H1 (cell line): ENCODE results near the gene FHIT. TPM values are rescaled to one million over a fixed set of nuclear protein-coding genes. Genes with fewer than 3 reads are reported as not detected.

Source experiments
- CTCF ChIA-PET: fragments of 300-600 bp; sonication (Branson Sonifier 250); formaldehyde crosslinking; loops from one replicate; lab custom pipeline; 2021; ENCODE audit not compliant: partially characterized antibody; lab: Charles Lee
- POLR2A ChIA-PET: fragments of 300-600 bp; sonication (Branson Sonifier 250); formaldehyde crosslinking; loops from one replicate; lab custom pipeline; 2021; ENCODE audit warnings: inconsistent platforms; ENCODE audit not compliant: partially characterized antibody; lab: Charles Lee
- DNase-seq, 2 experiments: peaks; one replicate each; pipeline versions ENCODE4 v3.0.0 to v3.0.0-alpha.2; 2010 to 2022; ENCODE audit warnings: low spot score in 2 of 2, low read depth in 1 of 2, mixed read lengths in 1 of 2
- FAIRE-seq: peaks from 2 replicates; lab custom pipeline; 2011; peaks lifted over from hg19 to GRCh38; lab: Jason Lieb, UNC
- H2AFZ ChIP-seq: 2 replicates; pipeline ENCODE4 v1.8.1; 2012; ENCODE audit warnings: low read length, inconsistent platforms
- H2AK5ac ChIP-seq: 2 replicates; pipeline ENCODE4 v1.6.1; 2013; ENCODE audit warnings: low read depth, low read length
- H2BK120ac ChIP-seq: replicated peaks from 2 replicates; pipeline ENCODE3; 2013; ENCODE audit warnings: low read depth, low read length, inconsistent platforms
- H2BK12ac ChIP-seq: 2 replicates; pipeline ENCODE4 v1.6.1; 2013; ENCODE audit warnings: low read depth, low read length
- H2BK15ac ChIP-seq: 2 replicates; pipeline ENCODE4 v1.6.1; 2013; ENCODE audit warnings: low read length
- H2BK20ac ChIP-seq: 2 replicates; pipeline ENCODE4 v1.6.1; 2013; ENCODE audit warnings: low read length
- H2BK5ac ChIP-seq: 2 replicates; pipeline ENCODE4 v1.6.1; 2013; ENCODE audit warnings: low read depth, low read length
- H3K14ac ChIP-seq: 2 replicates; pipeline ENCODE4 v1.6.1; 2013; ENCODE audit warnings: inconsistent platforms; ENCODE audit not compliant: insufficient read length
- H3K18ac ChIP-seq: 2 replicates; pipeline ENCODE4 v1.6.1; 2013; ENCODE audit warnings: low read length; ENCODE audit errors: extremely low read depth
- H3K23ac ChIP-seq: 2 replicates; pipeline ENCODE4 v1.6.1; 2013; ENCODE audit warnings: inconsistent platforms; ENCODE audit not compliant: insufficient read length
- H3K23me2 ChIP-seq: 2 replicates; pipeline ENCODE4 v1.6.1; 2013; ENCODE audit warnings: low read depth, low read length
- H3K27ac ChIP-seq: 2 replicates; pipeline ENCODE4 v1.6.1; 2011; ENCODE audit warnings: low read depth, low read length, inconsistent platforms
- H3K27me3 ChIP-seq, 4 experiments: replicated peaks in 1 of 4; 1 replicate in 1 of 4; 2 replicates in 3 of 4; pipeline versions ENCODE4 v1.6.1 to v1.8.1; 2011 to 2013; ENCODE audit warnings: low read length in 3 of 4, mild to moderate bottlenecking in 3 of 4, inconsistent platforms in 2 of 4, mixed read lengths in 2 of 4, moderate library complexity in 1 of 4; ENCODE audit not compliant: control insufficient read depth in 3 of 4, insufficient read depth in 3 of 4; ENCODE audit errors: extremely low read depth in 1 of 4
- H3K36me3 ChIP-seq, 4 experiments: 2 replicates each; pipeline versions ENCODE4 v1.6.1 to v1.8.1; 2011 to 2013; ENCODE audit warnings: mild to moderate bottlenecking in 4 of 4, low read length in 3 of 4, moderate library complexity in 2 of 4, control low read depth in 1 of 4, inconsistent platforms in 1 of 4; ENCODE audit not compliant: insufficient read depth in 4 of 4, control insufficient read depth in 2 of 4
- H3K4ac ChIP-seq: replicated peaks from 2 replicates; pipeline ENCODE3; 2013; ENCODE audit warnings: low read length, low read depth, mixed read lengths, inconsistent platforms; ENCODE audit not compliant: insufficient read length
- H3K4me1 ChIP-seq, 4 experiments: replicated peaks in 1 of 4; 1 replicate in 1 of 4; 2 replicates in 3 of 4; pipeline versions ENCODE4 v1.6.1 to v1.8.1; 2011 to 2013; ENCODE audit warnings: low read length in 3 of 4, inconsistent platforms in 2 of 4, mixed read lengths in 1 of 4; ENCODE audit not compliant: insufficient read depth in 4 of 4, control insufficient read depth in 3 of 4
- H3K4me2 ChIP-seq, 2 experiments: 2 replicates each; pipeline versions ENCODE4 v1.6.1 to v1.8.1; 2011 to 2013; ENCODE audit warnings: low read depth in 2 of 2, low read length in 2 of 2, control low read depth in 1 of 2, inconsistent platforms in 1 of 2, mild to moderate bottlenecking in 1 of 2; ENCODE audit not compliant: insufficient read depth in 1 of 2
- H3K4me3 ChIP-seq, 4 experiments: fragments of 200-600, 300-600 bp in 1 of 4; sonication (generic), shearing (Covaris generic), sonication (Bioruptor Twin) in 1 of 4; 2 replicates each; pipeline versions ENCODE4 v1.5.1 to v1.8.1; 2011 to 2016; ENCODE audit warnings: low read length in 4 of 4, low read depth in 3 of 4, control low read depth in 2 of 4, inconsistent platforms in 2 of 4, mild to moderate bottlenecking in 2 of 4, mixed read lengths in 1 of 4, moderate library complexity in 1 of 4; ENCODE audit not compliant: insufficient read depth in 2 of 4; ENCODE audit errors: extremely low read depth in 1 of 4
- H3K56ac ChIP-seq: replicated peaks from 2 replicates; pipeline ENCODE3; 2013; ENCODE audit warnings: low read depth, mild to moderate bottlenecking, mixed read lengths, low read length, inconsistent platforms; ENCODE audit not compliant: insufficient read length
- H3K79me1 ChIP-seq: 2 replicates; pipeline ENCODE4 v1.6.1; 2013; ENCODE audit warnings: low read depth, low read length, control low read depth
- H3K79me2 ChIP-seq, 2 experiments: 2 replicates each; pipeline versions ENCODE4 v1.6.1 to v1.8.1; 2012 to 2013; ENCODE audit warnings: low read length in 2 of 2, mild to moderate bottlenecking in 2 of 2, inconsistent platforms in 1 of 2; ENCODE audit not compliant: insufficient read depth in 2 of 2, control insufficient read depth in 1 of 2
- H3K9ac ChIP-seq, 4 experiments: replicated peaks in 1 of 4; 1 replicate in 1 of 4; 2 replicates in 3 of 4; pipeline versions ENCODE4 v1.6.1 to v1.8.1; 2011 to 2013; ENCODE audit warnings: low read depth in 3 of 4, low read length in 3 of 4, control low read depth in 2 of 4, mild to moderate bottlenecking in 2 of 4, moderate library complexity in 2 of 4, inconsistent platforms in 1 of 4; ENCODE audit errors: extremely low read depth in 1 of 4
- H3K9me3 ChIP-seq, 2 experiments: 2 replicates each; pipeline versions ENCODE4 v1.6.1 to v1.8.1; 2012 to 2013; ENCODE audit warnings: mild to moderate bottlenecking in 2 of 2, moderate library complexity in 2 of 2, control low read depth in 1 of 2, inconsistent platforms in 1 of 2, low read depth in 1 of 2, low read length in 1 of 2, mixed read lengths in 1 of 2; ENCODE audit not compliant: insufficient read depth in 2 of 2
- H4K20me1 ChIP-seq, 2 experiments: replicated peaks in 1 of 2; 2 replicates each; pipeline versions ENCODE3 to v1.8.1; 2011 to 2013; ENCODE audit warnings: inconsistent platforms in 2 of 2, low read length in 2 of 2, mild to moderate bottlenecking in 1 of 2; ENCODE audit not compliant: insufficient read depth in 2 of 2, control insufficient read depth in 1 of 2
- H4K5ac ChIP-seq: 2 replicates; pipeline ENCODE4 v1.6.1; 2013; ENCODE audit warnings: low read length, low read depth, mixed read lengths, inconsistent platforms; ENCODE audit not compliant: insufficient read length
- H4K8ac ChIP-seq: 2 replicates; pipeline ENCODE4 v1.8.0; 2013; ENCODE audit warnings: mild to moderate bottlenecking, moderate library complexity, low read length, inconsistent platforms; ENCODE audit not compliant: insufficient read depth; ENCODE audit errors: extremely low read depth
- H4K91ac ChIP-seq: replicated peaks from 2 replicates; pipeline ENCODE3; 2013; ENCODE audit warnings: low read length, mixed read lengths, inconsistent platforms; ENCODE audit not compliant: insufficient read length
- EZH2 ChIP-seq: fragments of 200-600 bp; sonication (generic); IDR thresholded peaks from 2 replicates; pipeline ENCODE4 v1.7.1; 2012; ENCODE audit warnings: low read depth, mild to moderate bottlenecking, moderate library complexity, low read length, inconsistent platforms; ENCODE audit not compliant: severe bottlenecking
- MAFK ChIP-seq: IDR thresholded peaks from 2 replicates; pipeline ENCODE4 v1.6.1; 2012; ENCODE audit warnings: low read depth, mild to moderate bottlenecking, improper control_type of control experiment, low read length
- RNF2 ChIP-seq: fragments of 200-900, 300-1000 bp; sonication (generic); IDR thresholded peaks from 2 replicates; pipeline ENCODE4 v1.7.1; 2016; ENCODE audit warnings: borderline replicate concordance, low read depth, mild to moderate bottlenecking, antibody characterized with exemption, low read length; ENCODE audit not compliant: poor library complexity, severe bottlenecking; ENCODE audit errors: missing control alignments
- RXRA ChIP-seq: IDR thresholded peaks from 2 replicates; pipeline ENCODE4 v1.6.1; 2011; ENCODE audit warnings: low read depth, mild to moderate bottlenecking, low read length, moderate library complexity; ENCODE audit not compliant: insufficient read depth
- SAP30 ChIP-seq: fragments of 300-600 bp; sonication (generic); IDR thresholded peaks from 2 replicates; pipeline ENCODE4 v1.7.1; 2012; ENCODE audit warnings: low read length, moderate library complexity, mild to moderate bottlenecking, inconsistent platforms; ENCODE audit not compliant: insufficient read depth, insufficient replicate concordance
- SRF ChIP-seq: IDR thresholded peaks from 2 replicates; pipeline ENCODE4 v1.6.1; 2011; ENCODE audit warnings: mild to moderate bottlenecking, low read depth, low read length, moderate library complexity
- TAF7 ChIP-seq: optimal IDR thresholded peaks from 2 replicates; pipeline ENCODE3; 2011; ENCODE audit warnings: low read depth, mild to moderate bottlenecking, inconsistent platforms, low read length, moderate library complexity, borderline replicate concordance
- TBP ChIP-seq: IDR thresholded peaks from 2 replicates; pipeline ENCODE4 v1.6.1; 2011; ENCODE audit warnings: low read depth, low read length, improper control_type of control experiment
- WGBS, 2 experiments: shearing (Covaris generic) in 1 of 2; methylation state at CpG; one replicate each; pipeline versions ENCODE4 v1.1.6 to v1.1.7; 2013 to 2015; ENCODE audit warnings: low lambda C conversion rate in 2 of 2, mixed read lengths in 2 of 2, inconsistent platforms in 1 of 2, low coverage in 1 of 2, missing lambda C conversion rate in 1 of 2; ENCODE audit not compliant: insufficient replicate concordance in 2 of 2, insufficient coverage in 1 of 2, insufficient read length in 1 of 2; ENCODE audit errors: extremely low coverage in 1 of 2, missing lambda C conversion rate in 1 of 2; 5-methylcytosine and 5-hydroxymethylcytosine counted together
- polyA plus RNA-seq, 7 experiments: library from polyadenylated mRNA; depleted of rRNA in 3 of 7; stranded (reverse) in 5 of 7; unstranded in 2 of 7; fragments of >200 nt in 5 of 7; fragments of 200-250 nt in 2 of 7; gene quantifications; 1 replicate in 5 of 7; 2 replicates in 1 of 7; 4 replicates in 1 of 7; pipeline versions ENCODE4 v1.2.1 to v1.2.3, GENCODE V29; 2011 to 2013; ENCODE audit warnings: missing spikeins in 2 of 7, mixed read lengths in 2 of 7
- total RNA-seq: library from RNA; stranded (reverse); fragmentation: NEBNext Ultra II Directional; extraction: Animal tissue kit (Norgen Biotek cat#: 25700); gene quantifications from 2 replicates; pipeline ENCODE4 v1.2.1, GENCODE V29; 2021

FHIT gene
- total and polyA plus RNA-seq, 2 of the 8 experiments (the other 6 are each of a cell fraction or from before 2014, with no cell fraction given), result 1.2 to 3.2 TPM

DNA sequence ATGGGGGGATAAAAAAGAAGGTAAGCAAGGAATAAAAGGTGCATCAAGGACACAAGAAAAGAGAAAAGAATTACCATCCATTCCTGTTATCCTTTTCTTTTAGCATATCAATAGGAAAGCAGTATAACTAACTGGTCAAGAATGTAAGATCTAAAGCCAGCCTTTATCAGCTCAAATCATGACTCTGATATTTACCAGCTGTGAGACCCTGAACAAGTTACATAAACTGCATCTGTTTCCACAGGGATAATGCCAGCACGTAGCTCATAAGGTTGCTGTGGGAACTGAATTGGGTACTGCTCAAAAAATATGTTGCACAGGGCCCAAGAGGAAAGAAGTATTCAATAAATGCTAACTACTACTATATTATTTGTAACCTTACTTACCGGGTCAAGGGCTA is 1109.2 kb downstream of the FHIT start:
- H2BK15ac ChIP-seq, result no peak overlapping the region
- no peak for FAIRE-seq
- no peak overlapping the region for H3K27ac ChIP-seq
- WGBS, 2 experiments, result 80% methylated on average over 2 of the region's 2 CpGs; no CpG with 5 or more reads in 1 of the 2 experiments
- H3K4me2 ChIP-seq, result no peak overlapping the region
- H3K9me3 ChIP-seq, result no peaks in the 10 kb centered on the region
- H3K56ac ChIP-seq, result no peak overlapping the region
- H2BK12ac ChIP-seq, result no peak overlapping the region
- H4K8ac ChIP-seq, result no peak overlapping the region
- no peak overlapping the region for H3K18ac ChIP-seq
- no peak overlapping the region for H3K4ac ChIP-seq
- no peaks in the 10 kb centered on the region for H3K27me3 ChIP-seq
- H3K14ac ChIP-seq, result no peak overlapping the region
- no peak overlapping the region for H4K91ac ChIP-seq
- H4K20me1 ChIP-seq, result no peaks in the 10 kb centered on the region
- H3K9ac ChIP-seq, result no peak overlapping the region
- TF ChIP-seq RXRA (no peak), TAF7 (no peak), SRF (no peak), TBP (no peak), SAP30 (no peak), RNF2 (no peak), EZH2 (no peak), MAFK (no peak)
- TF ChIP-seq, all 59 proteins: peak for 0
- Histone ChIP-seq H2AFZ (no peak overlapping the region), H2BK20ac (no peak overlapping the region), H3K36me3 (no peaks in the 10 kb centered on the region), H3K79me2 (no peaks in the 10 kb centered on the region), H3K4me3 (no peak overlapping the region), H4K5ac (no peak overlapping the region), H2BK5ac (no peak overlapping the region), H2AK5ac (no peak overlapping the region), H3K23ac (no peak overlapping the region), H3K79me1 (no peaks in the 10 kb centered on the region), H2BK120ac (no peak overlapping the region), H3K4me1 (peaks cover 0 to 3% (median 1%) of the 10 kb centered on the region in 4 experiments; a peak in 1 of 7 replicates), H3K23me2 (no peaks in the 10 kb centered on the region)
- ChIA-PET POLR2A (no interaction called here), CTCF (interaction anchor here (0.6 kb wide), 1 partner anchor 228 kb away, joined by 3 read pairs; no protein-coding TSS in a partner anchor)
- DNase-seq, result no peak
